ENCODE measurements around the gene IPP.

IPP gene

DNA sequence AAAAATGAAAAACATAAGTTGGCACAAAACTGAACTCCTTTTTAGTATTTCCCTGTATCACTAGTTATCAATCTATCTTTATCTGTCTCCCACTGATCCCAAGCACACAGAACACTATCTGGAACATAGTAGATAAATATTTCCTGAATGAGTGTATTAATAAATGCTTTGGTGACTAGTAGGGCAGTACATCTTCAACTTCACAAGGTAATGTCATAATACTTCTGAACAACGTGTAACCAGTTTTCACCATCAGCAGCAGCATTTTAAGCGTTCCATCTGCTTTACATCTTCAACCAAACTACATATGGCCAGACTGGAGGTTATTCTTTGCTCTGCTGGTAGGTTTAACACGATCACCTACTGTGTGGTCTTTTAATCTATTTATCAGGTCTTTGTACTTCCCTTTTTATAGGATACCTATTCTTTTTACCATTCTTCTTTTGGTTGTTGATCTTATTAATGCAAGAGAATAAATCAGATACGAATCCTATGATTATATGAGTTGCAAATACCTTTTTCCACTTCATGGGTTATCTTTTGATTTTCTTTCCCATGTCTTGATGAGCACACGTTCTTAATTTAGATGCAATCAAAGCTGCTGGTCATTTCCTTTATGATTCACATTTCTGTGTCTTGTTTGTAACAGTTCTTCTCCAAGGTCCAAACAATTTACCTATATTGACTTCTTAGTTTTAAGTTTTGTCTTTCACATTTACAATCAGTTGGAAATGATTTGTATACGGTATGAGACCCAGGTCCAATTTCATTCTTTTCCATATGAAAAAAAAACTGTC lies 80.4 kb downstream of the IPP start:
- CTCF ChIA-PET, result no interaction called here
- no peak for DNase-seq (ENCODE audit: extremely low spot score)
- POLR2A ChIA-PET, result interaction anchor here (1.0 kb wide), 1 partner anchor 85 kb away, joined by 3 read pairs; no protein-coding TSS in a partner anchor
- TF ChIP-seq ARNT (IDR thresholded peaks at IDR 0.05) (no peak), PKNOX1 (IDR thresholded peaks at IDR 0.05) (no peak), CTBP1 (IDR thresholded peaks at IDR 0.05; ENCODE audit: borderline replicate concordance) (no peak), FOXA1 (IDR thresholded peaks at IDR 0.05) (no peak), FOXM1 (IDR thresholded peaks at IDR 0.05; ENCODE audit: borderline replicate concordance) (no peak)

DNA sequence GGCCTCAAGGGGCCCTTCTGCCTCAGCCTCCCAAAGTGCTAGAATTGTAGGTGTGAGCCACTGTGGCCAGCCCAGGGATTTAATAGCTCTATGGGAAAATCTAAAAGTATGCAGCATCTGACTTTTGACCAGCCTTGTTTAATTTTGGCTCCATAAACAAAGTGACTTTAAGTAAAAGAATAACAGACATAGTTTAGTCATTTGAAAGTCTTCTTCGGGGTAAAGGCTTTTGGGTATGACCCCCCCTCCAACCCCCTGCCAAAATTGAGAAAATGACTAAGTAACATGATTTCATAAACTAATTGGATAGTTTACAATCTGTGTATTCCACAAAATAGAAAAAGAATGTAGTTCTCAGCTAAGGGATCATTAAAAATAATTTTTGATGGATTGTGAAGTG lies 81.1 kb downstream of the IPP start:
- DNase-seq (ENCODE audit: extremely low spot score), result no peak
- CTCF ChIA-PET, result no interaction called here
- no peak for TF ChIP-seq BHLHE40 (IDR thresholded peaks at IDR 0.05; ENCODE audit: borderline replicate concordance)
- TF ChIP-seq L3MBTL2 (conservative IDR thresholded peaks at IDR 0.05), result no peak
- TF ChIP-seq TARDBP (IDR thresholded peaks at IDR 0.05), result no peak
- no peak for TF ChIP-seq ZNF384 (IDR thresholded peaks at IDR 0.05)
- no peak for TF ChIP-seq SUZ12 (IDR thresholded peaks at IDR 0.05)
- no peak for TF ChIP-seq NFRKB (IDR thresholded peaks at IDR 0.05)
- TF ChIP-seq FOXM1 (IDR thresholded peaks at IDR 0.05; ENCODE audit: borderline replicate concordance), result no peak
- no peak for TF ChIP-seq PKNOX1 (IDR thresholded peaks at IDR 0.05)
- TF ChIP-seq HDGF (IDR thresholded peaks at IDR 0.05; ENCODE audit: borderline replicate concordance), result no peak
- POLR2A ChIA-PET, result interaction anchor here (1.0 kb wide), 1 partner anchor 84 kb away, joined by 3 read pairs; no protein-coding TSS in a partner anchor

DNA sequence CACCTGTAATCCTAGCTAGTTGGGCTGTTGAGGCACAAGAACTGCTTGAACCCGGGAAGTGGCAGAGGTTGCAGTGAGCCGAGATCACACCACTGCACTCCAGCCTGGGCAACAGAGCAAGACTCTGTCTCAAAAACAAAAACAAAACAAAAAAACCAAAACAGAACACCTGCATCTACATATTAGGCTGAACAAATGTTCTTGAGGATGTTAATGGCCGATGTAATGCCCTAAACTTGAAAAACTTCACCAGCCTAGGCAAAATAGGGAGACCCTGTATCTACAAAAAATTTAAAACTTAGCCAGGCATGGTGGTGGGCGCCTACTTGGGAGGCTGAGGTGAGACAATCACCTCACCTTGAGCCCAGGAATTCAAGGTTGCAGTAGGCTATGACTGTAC lies 81.9 kb downstream of the IPP start:
- TF ChIP-seq TARDBP (IDR thresholded peaks at IDR 0.05) (no peak), FOXK2 (IDR thresholded peaks at IDR 0.05) (no peak), FOXM1 (IDR thresholded peaks at IDR 0.05; ENCODE audit: borderline replicate concordance) (no peak), L3MBTL2 (conservative IDR thresholded peaks at IDR 0.05) (no peak), LEF1 (IDR thresholded peaks at IDR 0.05; ENCODE audit: borderline replicate concordance) (no peak), ZNF384 (IDR thresholded peaks at IDR 0.05) (no peak), PKNOX1 (IDR thresholded peaks at IDR 0.05) (no peak), ELF4 (IDR thresholded peaks at IDR 0.05) (no peak), CTBP1 (IDR thresholded peaks at IDR 0.05; ENCODE audit: borderline replicate concordance) (no peak)
- no peak for DNase-seq (ENCODE audit: extremely low spot score)
- CTCF ChIA-PET, result no interaction called here
- POLR2A ChIA-PET, result no interaction called here

GRCh38 chr1:45667321-45668111 lies 82.9 kb downstream of the IPP start:
- ChIA-PET CTCF (no interaction called here), POLR2A (no interaction called here)
- DNase-seq (ENCODE audit: extremely low spot score), result no peak
- TF ChIP-seq CTBP1 (IDR thresholded peaks at IDR 0.05; ENCODE audit: borderline replicate concordance) (no peak), L3MBTL2 (conservative IDR thresholded peaks at IDR 0.05) (no peak), PKNOX1 (IDR thresholded peaks at IDR 0.05) (no peak), BHLHE40 (IDR thresholded peaks at IDR 0.05; ENCODE audit: borderline replicate concordance) (no peak), ZNF384 (IDR thresholded peaks at IDR 0.05) (no peak), SUZ12 (IDR thresholded peaks at IDR 0.05) (no peak), ELF4 (IDR thresholded peaks at IDR 0.05) (no peak), HDGF (IDR thresholded peaks at IDR 0.05; ENCODE audit: borderline replicate concordance) (no peak), FOXM1 (IDR thresholded peaks at IDR 0.05; ENCODE audit: borderline replicate concordance) (no peak), SP1 (IDR thresholded peaks at IDR 0.05) (no peak), FOXA1 (IDR thresholded peaks at IDR 0.05) (no peak), ARNT (IDR thresholded peaks at IDR 0.05) (no peak), NFRKB (IDR thresholded peaks at IDR 0.05) (no peak), FOXK2 (IDR thresholded peaks at IDR 0.05) (no peak), TARDBP (IDR thresholded peaks at IDR 0.05) (no peak)

DNA sequence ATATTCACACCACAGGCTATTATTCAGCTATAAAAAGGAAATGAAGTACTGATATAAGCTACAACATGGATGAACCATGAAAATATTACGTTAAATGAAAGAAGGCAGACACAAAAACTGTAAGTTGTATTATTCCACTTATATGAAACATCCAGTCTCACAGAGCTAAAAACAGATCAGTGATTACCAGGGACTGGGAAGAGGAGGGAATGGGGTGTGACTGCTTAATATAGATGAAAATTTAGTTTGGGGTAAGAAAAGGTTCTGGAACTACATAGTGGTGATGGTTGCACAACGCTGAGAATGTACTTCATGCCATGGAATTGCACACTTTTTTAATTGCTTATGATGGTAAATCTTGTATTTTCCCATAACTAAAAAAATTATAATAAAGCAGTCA lies 83.6 kb downstream of the IPP start:
- DNase-seq (ENCODE audit: extremely low spot score), result no peak
- TF ChIP-seq ZNF384 (IDR thresholded peaks at IDR 0.05) (no peak), SP1 (IDR thresholded peaks at IDR 0.05) (no peak), LEF1 (IDR thresholded peaks at IDR 0.05; ENCODE audit: borderline replicate concordance) (no peak), NFRKB (IDR thresholded peaks at IDR 0.05) (no peak), FOXK2 (IDR thresholded peaks at IDR 0.05) (no peak), ARNT (IDR thresholded peaks at IDR 0.05) (no peak), CTBP1 (IDR thresholded peaks at IDR 0.05; ENCODE audit: borderline replicate concordance) (no peak), FOXA1 (IDR thresholded peaks at IDR 0.05) (no peak), ELF4 (IDR thresholded peaks at IDR 0.05) (no peak), SUZ12 (IDR thresholded peaks at IDR 0.05) (no peak), BHLHE40 (IDR thresholded peaks at IDR 0.05; ENCODE audit: borderline replicate concordance) (no peak)
- POLR2A ChIA-PET, result no interaction called here
- CTCF ChIA-PET, result interaction anchor here (0.6 kb wide), 1 partner anchor 707 kb away, joined by 3 read pairs; no protein-coding TSS in a partner anchor

All from HEK293T (cell line).